DOHH2 (cell line): ENCODE results near the gene ZNRF3.

Experiments used
- CTCF ChIP-seq: fragments of 200-600 bp; sonication (generic); IDR thresholded peaks from one replicate; pipeline ENCODE4 v1.5.1; 2014; ENCODE audit warnings: antibody characterized with exemption, mild to moderate bottlenecking, low read depth, low read length; ENCODE audit not compliant: poor library complexity, severe bottlenecking
- EZH2phosphoT487 ChIP-seq: fragments of 200-600 bp; sonication (generic); IDR thresholded peaks from 2 replicates; pipeline ENCODE4 v1.6.1; 2017; ENCODE audit warnings: borderline replicate concordance, mild to moderate bottlenecking, antibody characterized with exemption, low read length, moderate library complexity, mixed read lengths

- TF ChIP-seq CTCF: no peak
- no peak for TF ChIP-seq EZH2phosphoT487
Observed at GRCh38 chr22:28950617-28951411, 67.4 kb downstream of the ZNRF3 start.
